Hepatic stellate cell (primary cell): Measurements from ENCODE around the gene SPTSSB.

Experiments used
- DNase-seq: peaks from one replicate; pipeline ENCODE4 v3.0.0; 2011; ENCODE audit warnings: low spot score

The SPTSSB gene

GRCh38 chr3:161339517-161340500, 31.5 kb downstream of the SPTSSB start:
- DNase-seq = no peak

DNA sequence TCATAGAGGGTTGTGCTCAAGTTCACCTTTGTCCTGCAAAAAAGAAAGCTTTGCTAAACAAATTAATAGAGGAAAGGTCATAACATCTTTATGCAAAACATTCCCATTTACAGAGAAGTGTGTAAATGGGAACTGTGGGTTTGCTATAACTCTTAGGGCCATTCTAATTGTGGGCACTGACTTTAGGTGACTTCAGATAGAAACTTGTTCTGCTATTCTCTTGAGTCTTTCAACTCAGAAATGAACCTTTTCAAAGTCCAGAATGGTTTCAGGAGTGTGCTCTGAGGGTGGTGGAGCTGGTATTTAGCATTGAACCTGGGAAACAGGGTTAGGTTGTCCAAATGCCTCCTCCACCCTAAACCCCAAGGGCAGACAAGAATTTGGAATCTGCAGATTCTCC, 34.0 kb downstream of the SPTSSB start:
- no peak for DNase-seq

DNA sequence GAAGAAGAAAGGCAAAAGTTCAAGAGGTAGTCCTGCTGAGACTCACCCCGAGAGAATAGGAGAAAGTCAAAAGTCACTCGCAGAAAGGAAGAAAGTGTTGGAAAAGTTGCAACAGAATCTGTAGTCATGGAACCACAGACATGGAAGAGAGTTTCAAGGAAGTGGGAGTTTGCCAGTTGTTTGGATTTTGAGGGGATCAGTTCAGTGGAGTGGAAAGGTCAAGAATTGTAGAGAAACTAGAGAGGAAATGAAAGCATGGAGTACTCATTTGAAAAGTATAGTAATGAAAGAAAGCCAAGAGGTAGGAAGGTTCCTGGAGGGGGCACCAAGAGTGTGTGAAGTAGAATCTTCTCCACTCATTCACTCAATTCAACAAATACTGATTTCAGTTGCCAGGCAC, 34.7 kb downstream of the SPTSSB start:
- no peak for DNase-seq

DNA sequence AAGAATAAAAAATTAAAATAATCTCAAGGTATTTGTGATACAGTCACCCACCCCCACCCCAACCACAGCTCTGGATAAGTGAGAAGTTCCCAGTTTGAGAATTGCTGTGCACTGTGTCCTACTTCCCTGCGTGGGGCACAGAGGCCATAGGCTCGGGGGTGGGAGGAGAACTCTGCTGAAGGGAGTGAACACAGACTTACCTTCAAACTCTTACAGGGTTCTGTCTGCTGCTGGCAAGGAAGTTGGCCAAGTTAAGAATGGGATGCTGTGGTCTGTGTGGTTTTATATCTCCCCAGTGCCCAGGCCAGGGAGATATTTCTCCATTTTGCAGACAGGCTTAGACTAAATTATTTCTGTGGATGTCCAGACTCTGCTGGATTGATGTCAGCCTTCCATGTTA, 37.6 kb downstream of the SPTSSB start:
- DNase-seq = no peak

DNA sequence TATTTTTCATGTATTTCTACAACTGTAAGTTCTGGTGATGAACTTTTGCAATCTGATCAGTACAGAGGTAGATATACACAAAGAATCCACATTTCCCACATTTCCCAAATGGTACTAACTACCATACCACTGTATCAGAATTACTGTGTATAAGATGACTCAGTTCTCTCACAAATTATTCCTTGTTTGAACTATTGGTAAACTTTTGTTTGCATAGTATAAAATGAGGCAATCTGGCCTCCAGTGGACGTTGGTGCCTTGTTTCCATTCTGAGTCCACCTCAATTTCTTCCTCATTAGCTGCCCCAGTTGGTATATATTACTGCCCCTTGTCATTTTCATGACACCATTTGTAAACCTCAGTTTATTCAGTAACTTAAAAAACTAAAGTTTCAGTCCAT, 38.5 kb downstream of the SPTSSB start:
- DNase-seq = no peak

DNA sequence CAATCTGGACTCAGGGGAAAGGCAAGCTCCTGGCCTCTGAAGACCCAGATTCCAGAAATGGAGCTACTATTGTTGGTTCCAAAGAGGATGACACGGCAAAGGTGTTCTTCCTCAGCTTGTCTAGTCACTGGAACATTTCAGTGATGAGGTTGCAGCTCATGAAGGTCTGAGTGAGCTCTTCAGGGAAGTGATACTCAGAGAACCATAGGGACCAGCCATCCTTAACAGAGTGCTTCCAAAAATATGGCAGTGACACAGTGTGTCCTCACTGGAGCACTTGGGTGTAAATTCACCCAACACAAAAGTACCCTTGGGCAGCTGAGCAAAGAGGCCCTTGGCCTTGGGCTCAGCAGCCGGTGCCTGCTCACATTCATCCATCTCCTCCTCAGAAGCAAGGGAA, 46.3 kb downstream of the SPTSSB start:
- DNase-seq = no peak

DNA sequence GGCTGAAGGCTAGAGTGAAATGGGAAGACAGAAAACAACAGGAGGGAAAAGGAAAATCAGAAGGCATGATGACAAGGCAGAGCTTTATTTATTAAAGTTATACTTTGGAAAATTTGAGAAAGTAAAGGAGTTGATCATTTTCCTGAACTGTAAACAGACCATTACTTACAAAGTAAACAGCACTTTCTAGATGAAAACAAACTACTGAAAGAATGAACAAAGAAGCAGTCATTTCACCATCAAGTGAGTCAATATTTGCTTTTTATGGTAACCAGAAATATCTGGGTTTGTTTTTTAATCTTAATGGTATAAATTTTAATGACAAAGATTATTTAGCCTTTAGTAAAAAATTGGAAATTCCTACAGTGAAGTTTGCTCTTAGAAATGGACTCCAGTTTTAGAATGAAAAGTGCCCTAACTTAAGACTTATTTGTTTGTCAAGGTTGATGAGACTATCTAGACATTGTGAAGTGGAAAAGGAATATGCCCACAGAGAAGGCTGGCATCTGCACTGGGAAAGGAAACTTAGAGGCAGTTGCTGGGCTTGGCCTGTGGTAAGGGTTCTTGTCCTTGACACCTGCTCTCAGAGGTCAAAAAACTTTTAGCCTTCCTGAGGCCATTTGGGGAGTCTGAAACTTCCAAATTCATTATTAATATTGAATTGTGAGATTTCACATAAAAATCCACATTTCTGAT, 47.2 kb downstream of the SPTSSB start:
- DNase-seq = no peak

DNA sequence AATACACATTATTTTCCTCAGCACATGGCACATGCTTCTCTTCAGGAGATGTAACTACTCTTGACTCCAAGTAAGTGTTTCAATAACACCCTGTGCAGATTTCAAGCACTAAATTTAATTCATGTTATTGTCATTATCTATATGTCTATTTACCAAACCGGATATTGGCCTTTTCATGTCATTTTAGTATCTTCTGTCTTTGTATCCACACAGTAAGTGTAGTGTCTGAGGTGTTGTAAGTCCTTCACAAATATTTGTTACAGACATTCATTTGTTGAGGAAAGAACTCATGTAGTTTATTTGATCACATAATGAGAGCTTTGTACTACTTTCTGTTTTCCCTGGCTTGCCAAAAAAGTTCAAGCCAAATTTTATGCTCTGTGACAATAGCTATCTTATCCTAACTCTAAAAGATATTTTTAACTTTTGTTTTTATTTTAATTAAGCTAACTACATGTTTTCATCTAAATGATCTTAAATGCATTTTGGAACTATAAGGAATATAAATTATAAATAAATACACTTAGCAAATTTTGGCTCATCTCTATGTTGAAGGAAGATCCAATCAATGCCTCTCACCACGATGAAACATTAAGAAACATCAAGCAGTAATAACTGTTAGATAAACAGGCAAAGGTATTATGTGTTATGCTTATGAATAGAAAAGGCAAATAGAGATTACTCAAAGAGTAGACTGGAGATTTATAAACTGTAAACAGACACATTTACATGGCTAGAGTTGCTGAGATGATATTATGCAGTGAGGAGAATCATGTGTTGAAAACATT, 48.3 kb downstream of the SPTSSB start:
- no peak for DNase-seq

DNA sequence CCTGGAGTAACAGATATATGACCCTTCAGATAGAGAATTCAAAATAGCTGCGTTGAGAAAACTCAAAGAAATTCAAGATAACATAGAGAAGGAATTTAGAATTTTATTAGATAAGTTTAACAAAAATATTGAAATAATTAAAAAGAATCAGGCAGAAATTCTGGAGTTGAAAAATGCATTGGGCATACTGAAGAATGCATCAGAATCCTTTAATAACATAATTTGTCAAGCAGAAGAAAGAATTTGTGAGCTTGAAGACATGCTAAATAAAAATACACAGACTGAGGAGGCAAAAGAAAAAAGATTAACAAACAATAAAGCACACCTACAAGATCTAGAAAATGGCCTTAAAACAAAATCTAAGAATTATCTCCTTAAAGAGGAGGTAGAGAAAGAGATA, 50.5 kb downstream of the SPTSSB start:
- DNase-seq = no peak

DNA sequence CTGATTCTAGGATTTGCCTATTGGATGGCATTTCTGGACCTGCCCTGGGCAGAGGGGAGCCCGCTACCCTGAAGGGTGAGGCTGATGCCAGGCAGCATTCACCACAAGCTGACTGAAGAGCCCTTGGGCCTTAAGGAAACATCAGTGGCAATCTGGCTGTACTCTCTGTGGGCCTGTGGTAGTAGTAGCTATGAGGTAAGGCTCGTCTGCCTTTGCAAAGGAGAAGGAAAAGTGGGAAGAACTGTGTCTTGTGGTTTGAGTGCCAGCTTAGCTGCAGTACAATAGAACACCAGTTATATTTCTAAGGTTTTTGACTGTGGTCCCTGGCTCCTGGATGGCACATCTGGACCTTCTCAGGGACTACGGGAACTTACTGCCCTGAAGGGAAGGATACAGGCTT, 51.5 kb downstream of the SPTSSB start:
- DNase-seq = no peak

GRCh38 chr3:161317077-161317476, 54.2 kb downstream of the SPTSSB start:
- DNase-seq = no peak

GRCh38 chr3:161316006-161316689, 55.2 kb downstream of the SPTSSB start:
- DNase-seq = no peak

DNA sequence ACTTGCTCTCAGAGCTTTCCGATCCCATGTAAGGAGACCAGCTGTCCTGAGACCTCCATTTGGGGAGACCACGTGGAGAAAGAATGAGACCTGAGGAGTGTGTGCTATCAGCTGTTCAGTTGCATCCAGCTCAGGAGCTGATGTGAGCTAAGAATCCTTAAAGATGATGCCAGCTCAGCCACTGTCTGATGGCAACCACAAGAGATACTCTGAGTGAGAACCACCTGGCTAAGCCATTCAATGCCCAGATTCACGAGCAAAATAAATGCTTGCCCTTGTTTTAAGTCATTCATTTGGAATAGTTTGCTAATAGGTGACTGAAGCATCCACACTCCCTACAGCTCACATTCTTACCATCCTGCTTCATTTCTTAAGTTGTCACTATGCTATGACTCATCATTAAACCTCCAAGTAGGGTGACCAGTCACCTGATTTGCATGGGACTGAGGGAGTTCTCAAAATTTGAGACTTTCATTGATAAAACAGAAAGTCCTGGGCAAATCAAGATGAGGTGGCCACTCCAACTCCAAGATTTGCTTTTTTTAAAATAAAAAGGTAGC, 56.4 kb downstream of the SPTSSB start:
- DNase-seq = no peak

DNA sequence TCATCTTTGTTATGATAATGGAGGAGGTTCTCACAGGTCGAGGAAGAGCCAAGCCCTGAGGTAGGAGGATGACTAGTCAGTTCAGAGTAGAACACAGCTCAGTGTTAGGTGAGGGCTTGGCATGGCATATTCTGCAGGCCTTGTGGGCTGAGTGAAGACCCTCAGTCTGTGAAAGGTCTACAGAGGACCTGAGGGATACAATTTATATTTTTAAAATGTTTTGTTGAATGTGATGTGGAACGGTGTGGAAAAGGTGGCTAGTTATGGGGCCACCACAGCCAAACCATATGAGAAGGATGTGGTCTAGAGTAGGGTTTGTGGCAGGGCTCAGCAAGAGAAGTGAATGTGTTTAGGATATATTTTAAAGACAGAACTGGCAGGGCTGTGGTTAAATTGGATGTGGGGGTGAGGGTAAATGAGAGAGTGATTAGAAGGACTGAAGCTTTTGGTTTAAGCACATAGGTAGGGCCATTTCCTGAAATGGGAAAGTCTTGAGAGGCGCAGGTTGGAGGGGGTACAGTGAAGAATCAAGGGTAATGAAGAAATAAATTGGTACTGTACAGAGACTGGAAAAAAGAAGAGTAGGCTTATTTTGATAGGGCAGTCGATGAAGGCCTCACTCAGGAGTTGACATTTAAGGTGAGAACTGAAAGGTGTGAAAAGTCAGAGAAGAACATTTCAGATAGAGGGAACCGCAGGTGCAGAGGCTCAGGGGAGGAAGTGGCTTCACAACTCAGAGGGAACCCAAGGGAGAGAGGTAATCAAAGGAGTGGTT, 60.5 kb downstream of the SPTSSB start:
- no peak for DNase-seq

- peak; percentile 17 for DNase-seq
Measured at GRCh38 chr3:161305095-161305991, 66.0 kb downstream of the SPTSSB start.

DNA sequence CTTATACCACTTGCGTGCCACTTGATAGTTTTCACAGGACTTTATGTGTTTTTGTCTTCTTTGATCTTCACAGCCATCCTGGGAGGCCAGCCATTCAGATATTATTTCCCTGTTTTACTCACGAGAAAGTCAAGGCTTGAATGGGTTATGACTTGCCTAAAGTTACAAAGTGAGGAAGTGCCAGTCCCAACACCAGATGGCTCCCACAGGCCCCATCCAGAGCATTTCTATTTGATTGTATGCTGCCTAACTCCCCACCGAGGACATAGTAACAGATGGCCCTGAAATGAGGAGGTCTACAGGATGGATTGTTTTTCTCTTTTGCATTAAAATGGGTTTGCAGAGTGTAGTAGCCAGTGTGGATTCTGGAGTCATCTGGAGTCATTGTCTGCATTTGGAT, 74.5 kb downstream of the SPTSSB start:
- DNase-seq = no peak

GRCh38 chr3:161295325-161295724, 76.0 kb downstream of the SPTSSB start:
- no peak for DNase-seq
